Measurements from ENCODE around the gene IMPDH1.

Gene IMPDH1

DNA sequence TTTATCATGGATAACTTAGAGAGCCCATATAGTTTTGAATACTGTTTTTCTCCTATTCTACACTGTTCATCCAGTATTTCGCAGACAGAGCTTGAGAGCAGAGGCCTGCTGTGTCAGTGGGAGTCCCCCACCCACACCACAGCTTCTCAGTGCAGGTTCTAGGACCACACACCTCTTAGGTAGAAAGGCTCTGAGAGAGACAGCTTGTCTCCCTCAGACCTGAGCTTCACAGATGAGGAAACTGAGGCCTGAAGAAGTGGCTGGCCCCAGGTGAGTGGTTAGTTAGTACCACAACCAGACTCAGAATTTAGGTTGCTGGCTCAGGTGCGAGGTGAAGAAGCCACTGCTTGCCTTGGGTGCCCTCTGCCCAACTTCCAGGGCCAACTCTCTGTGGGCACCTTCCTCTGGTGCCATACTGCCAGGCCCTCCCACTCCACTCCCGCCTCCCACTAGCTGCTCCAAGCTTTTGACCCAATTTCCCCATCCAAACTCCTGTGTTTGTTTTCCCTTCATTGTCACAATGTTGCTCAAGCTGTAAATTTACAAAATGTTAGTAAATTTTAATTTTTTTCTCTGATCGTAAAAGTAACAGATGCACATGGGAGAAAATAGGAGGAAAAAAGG lies 38.3 kb upstream of the IMPDH1 start:
- H3K4me1 Mint-ChIP-seq (ENCODE audit: low read depth), result peaks cover 10% of the 10 kb centered on the region
- no peak overlapping the region for H3K4me3 Mint-ChIP-seq
- H3K27me3 Mint-ChIP-seq (ENCODE audit: low read depth), result peaks cover 22% of the 10 kb centered on the region
- H3K36me3 Mint-ChIP-seq (ENCODE audit: low read depth), result no peaks in the 10 kb centered on the region
- no peaks in the 10 kb centered on the region for H3K9me3 Mint-ChIP-seq
- H3K27ac Mint-ChIP-seq, result no peak overlapping the region

DNA sequence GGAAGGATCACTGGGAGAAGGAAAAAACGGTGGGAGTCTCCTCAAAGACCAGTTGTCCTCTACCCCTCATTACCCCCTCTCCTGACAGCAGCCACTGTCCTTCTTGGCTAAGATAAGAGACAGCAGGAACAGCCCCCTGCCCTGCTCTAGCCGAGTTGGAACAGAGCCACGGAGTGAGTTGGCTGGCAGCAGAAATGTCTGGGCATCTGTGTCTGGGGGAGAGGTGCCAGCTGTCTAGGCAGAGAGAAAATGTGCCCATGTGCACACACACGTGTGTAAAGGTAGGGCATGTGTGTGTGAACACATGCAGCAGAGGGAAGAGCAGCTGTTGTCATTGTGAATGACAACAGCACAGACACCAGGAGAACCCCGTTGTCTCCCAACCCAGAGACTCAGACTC lies 36.5 kb upstream of the IMPDH1 start:
- Mint-ChIP-seq H3K4me3 (no peak overlapping the region), H3K36me3 (ENCODE audit: low read depth) (no peaks in the 10 kb centered on the region), H3K27me3 (ENCODE audit: low read depth) (peaks cover 8% of the 10 kb centered on the region), H3K27ac (no peak overlapping the region), H3K9me3 (no peaks in the 10 kb centered on the region), H3K4me1 (ENCODE audit: low read depth) (no peaks in the 10 kb centered on the region)

DNA sequence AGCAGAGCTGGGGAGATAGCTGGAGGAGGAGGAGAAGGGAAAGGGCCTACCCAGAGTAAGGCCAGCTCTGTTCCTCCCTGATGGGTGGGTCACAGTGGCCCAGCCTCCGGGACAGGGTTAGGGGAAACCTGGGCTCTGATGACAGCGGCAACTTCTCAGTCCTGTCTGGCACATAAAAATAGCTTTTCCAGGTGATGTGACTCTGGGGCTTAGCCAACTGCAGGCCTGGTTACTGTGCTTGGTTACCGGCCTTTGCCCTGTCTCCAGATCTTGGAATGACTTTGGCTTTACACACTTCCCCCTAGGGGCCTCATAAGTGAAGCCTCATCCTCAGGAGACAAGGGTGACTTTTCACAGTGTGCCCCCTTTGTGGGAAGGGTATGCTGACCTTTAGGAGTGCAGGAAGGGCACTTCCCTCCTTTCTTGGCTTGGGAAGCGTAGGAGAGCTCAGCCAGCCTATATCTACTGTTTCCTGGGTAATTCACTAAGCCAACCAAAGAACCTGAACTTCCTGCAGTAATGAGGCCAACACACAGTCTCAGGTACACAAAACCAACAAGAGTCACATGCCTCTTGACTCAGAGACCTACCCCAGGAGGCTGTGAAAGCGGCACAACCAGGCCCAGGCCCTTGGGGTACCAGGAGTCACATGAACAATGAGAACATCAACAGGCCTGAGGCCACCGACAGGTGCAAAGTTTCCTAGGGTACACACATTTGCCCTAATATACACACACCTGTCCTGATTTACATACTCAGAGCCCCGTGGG lies 34.2 kb upstream of the IMPDH1 start:
- Mint-ChIP-seq H3K9me3 (no peaks in the 10 kb centered on the region), H3K36me3 (ENCODE audit: low read depth) (no peaks in the 10 kb centered on the region), H3K27ac (no peak overlapping the region), H3K4me3 (no peak overlapping the region), H3K4me1 (ENCODE audit: low read depth) (no peaks in the 10 kb centered on the region), H3K27me3 (ENCODE audit: low read depth) (peaks cover 3% of the 10 kb centered on the region)

DNA sequence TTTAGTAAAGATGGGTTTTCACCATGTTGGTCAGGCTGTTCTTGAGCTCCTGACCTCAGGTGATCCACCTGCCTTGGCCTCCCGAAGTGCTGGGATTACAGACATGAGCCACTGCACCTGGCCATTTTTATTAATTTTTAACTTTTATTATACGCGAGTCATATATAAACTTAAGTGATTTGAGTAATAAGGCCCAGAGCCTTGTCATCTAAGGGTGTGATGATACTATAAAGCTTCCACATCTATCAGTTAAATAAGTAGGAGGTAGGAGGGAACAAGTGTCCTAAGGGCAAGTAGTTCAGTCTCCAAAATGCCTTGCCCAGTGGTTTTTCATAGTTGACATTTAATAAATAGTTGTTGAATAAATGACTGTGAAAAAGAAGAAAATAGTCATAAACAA lies 32.6 kb upstream of the IMPDH1 start:
- Mint-ChIP-seq H3K9me3 (no peaks in the 10 kb centered on the region), H3K27ac (no peak overlapping the region), H3K27me3 (ENCODE audit: low read depth) (peaks cover 7% of the 10 kb centered on the region)

DNA sequence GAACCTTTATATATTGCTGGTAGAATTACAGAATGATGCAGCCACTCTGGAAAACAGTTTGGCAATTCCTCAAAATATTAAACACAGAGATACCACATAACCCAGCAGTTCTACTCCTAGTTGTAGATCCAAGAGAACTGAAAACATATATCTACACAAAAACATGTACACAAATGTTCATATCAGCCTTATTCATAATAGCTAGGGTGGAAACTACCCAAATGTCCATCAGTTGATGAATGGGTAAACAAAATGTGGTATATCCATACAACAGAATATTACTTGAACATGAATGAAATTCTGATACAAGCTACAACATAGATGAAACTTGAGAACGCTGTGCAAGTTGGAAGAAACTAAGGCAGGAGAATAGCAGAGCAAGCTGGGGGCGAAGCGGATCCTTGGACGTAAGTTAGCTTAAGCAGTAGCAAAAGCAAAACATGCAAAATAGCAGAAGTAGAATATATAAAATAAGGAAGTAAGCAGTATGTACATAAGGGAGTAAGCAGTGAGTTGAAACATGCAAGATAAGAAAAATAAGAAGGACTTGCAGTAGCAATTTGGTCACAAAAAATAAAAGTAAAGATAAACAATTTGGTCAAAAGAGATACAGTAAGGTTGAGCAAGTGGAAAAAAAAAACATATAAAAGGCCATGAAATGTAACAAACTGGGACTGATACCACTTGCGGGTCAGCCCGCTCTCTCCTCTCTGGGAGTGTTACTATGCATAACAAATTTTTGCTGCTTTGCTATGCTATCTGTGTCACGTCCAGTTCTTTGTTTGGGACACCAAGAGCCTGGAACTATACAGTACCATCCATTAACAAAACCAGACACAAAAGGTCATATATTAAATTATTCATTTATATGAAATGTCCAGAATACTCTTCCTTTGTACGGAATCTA lies 27.9 kb upstream of the IMPDH1 start:
- Mint-ChIP-seq H3K4me3 (no peak overlapping the region), H3K27ac (no peak overlapping the region), H3K4me1 (ENCODE audit: low read depth) (no peaks in the 10 kb centered on the region), H3K36me3 (ENCODE audit: low read depth) (no peaks in the 10 kb centered on the region), H3K9me3 (no peaks in the 10 kb centered on the region), H3K27me3 (ENCODE audit: low read depth) (peaks cover 23% of the 10 kb centered on the region)

More for the DNA sequence above, 32.6 kb upstream of the IMPDH1 start:
- Mint-ChIP-seq H3K36me3 (ENCODE audit: low read depth) (no peaks in the 10 kb centered on the region), H3K4me1 (ENCODE audit: low read depth) (no peaks in the 10 kb centered on the region), H3K4me3 (no peak overlapping the region)

DNA sequence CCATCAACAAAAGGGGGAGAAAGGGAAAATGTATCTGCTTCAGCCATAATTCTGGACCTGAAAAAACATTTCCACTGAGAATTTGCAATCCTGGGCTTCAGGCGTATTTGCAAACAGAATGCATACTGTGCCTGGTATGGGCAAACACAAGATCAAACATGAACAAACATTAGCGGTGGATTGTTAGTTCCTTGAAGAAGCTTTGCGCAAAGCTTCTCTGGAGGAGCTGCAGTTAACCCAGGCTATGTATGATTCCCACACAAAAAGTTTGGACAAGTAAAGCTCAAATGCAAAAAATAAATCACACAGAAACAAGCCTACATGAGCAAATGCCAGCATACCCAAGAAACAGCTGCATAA lies 25.5 kb upstream of the IMPDH1 start:
- Mint-ChIP-seq H3K27me3 (ENCODE audit: low read depth) (peaks cover 26% of the 10 kb centered on the region), H3K4me3 (no peak overlapping the region), H3K27ac (no peak overlapping the region), H3K9me3 (no peaks in the 10 kb centered on the region), H3K36me3 (ENCODE audit: low read depth) (no peaks in the 10 kb centered on the region), H3K4me1 (ENCODE audit: low read depth) (no peaks in the 10 kb centered on the region)

DNA sequence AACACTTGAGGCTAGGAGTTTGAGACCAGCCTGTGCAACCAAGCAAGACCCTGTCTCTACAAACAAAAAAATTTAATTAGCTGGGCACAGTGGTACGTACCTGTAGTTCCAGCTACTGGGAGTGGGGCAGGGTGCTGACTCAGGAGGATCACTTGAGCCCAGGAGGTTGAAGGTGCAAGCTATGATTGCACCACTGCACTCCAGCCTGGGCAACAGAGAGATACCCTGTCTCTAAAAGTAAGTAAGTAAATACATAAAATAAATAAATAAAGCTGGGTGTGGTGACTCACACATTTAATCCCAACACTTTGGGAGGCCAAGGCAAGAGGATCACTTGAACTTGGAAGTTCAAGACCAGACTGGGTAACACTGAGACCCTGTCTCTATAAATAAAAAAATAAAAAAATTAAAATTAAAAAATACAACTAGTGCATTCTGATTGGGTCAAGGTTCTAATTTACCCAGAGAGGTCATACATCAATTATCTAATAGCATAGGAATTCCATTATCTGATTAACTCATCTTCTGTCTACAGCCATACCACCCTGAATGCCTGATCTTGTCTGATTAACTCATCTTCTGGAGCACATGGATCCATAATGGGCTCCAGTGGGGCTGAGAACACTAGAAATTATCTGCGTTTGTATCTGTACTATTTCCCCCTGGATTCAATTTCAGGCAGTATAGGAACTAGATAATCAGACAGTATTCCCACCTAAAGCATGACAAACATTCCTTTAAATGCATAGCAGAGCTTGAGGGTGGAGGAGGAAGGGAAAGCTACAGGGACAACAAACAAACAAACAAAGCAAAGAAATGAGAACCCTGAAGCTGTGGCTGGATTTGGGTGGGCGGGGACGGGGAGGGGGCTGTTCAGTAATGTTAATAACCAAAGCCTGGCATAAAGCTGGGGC lies 24.9 kb upstream of the IMPDH1 start:
- H3K27me3 Mint-ChIP-seq (ENCODE audit: low read depth), result peaks cover 27% of the 10 kb centered on the region
- no peaks in the 10 kb centered on the region for H3K36me3 Mint-ChIP-seq (ENCODE audit: low read depth)
- H3K4me1 Mint-ChIP-seq (ENCODE audit: low read depth), result peaks cover under 1% of the 10 kb centered on the region
- H3K27ac Mint-ChIP-seq, result no peak overlapping the region
- no peaks in the 10 kb centered on the region for H3K9me3 Mint-ChIP-seq
- H3K4me3 Mint-ChIP-seq, result no peak overlapping the region

DNA sequence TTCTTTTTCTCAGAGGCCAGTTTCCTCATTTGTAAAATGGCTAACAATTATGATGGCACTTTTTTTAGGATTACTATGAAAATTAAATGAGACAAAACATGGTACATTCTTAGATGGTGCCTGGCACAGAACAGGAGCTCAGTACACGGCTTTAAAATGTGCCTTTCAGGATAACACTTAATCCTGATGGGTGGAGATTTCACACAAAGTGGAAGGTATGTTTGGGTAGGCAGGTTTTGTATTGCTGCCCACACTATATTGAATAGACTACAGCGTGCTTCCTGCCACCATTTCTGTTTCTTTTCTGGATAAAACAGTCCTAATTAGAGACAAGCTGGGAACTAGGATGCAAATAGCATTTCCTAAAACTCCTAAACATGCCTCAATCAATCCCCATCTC lies 22.0 kb upstream of the IMPDH1 start:
- H3K9me3 Mint-ChIP-seq, result no peaks in the 10 kb centered on the region

DNA sequence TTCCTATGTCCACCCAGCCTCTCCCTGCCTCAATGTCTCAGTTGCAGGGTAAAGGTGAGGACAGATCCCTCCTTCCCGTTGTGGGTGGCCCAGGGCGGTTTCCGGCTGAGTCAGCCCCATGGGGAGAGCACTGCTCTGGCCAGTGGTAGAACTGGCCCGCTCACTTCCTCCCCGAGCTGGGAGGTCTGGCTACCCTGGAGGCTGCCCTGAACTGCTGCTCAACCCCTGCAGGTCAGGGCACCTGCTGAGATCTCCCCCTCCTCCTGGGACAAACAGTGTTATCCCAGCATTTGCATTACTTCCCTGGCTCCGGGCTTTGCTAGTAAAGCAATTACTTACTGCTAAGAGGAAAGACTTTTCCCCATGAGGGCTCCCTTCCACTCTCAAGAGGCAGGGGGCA lies 21.4 kb upstream of the IMPDH1 start:
- H3K4me3 Mint-ChIP-seq, result no peak overlapping the region
- no peaks in the 10 kb centered on the region for H3K36me3 Mint-ChIP-seq (ENCODE audit: low read depth)
- H3K4me1 Mint-ChIP-seq (ENCODE audit: low read depth), result peaks cover 6% of the 10 kb centered on the region
- no peak overlapping the region for H3K27ac Mint-ChIP-seq
- no peaks in the 10 kb centered on the region for H3K9me3 Mint-ChIP-seq
- H3K27me3 Mint-ChIP-seq (ENCODE audit: low read depth), result peaks cover 23% of the 10 kb centered on the region

More for the DNA sequence above, 22.0 kb upstream of the IMPDH1 start:
- Mint-ChIP-seq H3K36me3 (ENCODE audit: low read depth) (no peaks in the 10 kb centered on the region), H3K4me3 (no peak overlapping the region), H3K4me1 (ENCODE audit: low read depth) (peaks cover 6% of the 10 kb centered on the region), H3K27me3 (ENCODE audit: low read depth) (peaks cover 23% of the 10 kb centered on the region), H3K27ac (no peak overlapping the region)

DNA sequence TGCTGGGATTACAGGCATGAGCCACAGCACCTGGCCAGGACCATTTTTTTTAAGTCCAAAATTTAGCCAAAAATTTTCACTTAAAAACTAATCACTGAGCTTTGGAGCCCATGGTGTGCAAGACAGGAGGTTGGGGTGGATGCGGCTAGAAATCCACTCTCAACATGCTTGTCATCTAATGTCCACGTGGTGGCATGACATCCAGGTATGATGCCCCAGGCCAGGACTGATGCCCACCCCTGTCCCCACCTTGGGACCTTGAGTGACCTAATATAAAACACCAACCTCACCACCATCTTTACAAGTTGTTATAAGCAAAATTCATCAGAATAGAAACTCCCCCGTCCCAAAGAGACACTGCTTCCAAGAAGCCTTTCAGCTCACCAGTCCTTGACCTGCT lies 20.4 kb upstream of the IMPDH1 start:
- Mint-ChIP-seq H3K4me3 (no peak overlapping the region), H3K4me1 (ENCODE audit: low read depth) (peaks cover 6% of the 10 kb centered on the region), H3K27me3 (ENCODE audit: low read depth) (peaks cover 17% of the 10 kb centered on the region), H3K36me3 (ENCODE audit: low read depth) (no peaks in the 10 kb centered on the region), H3K9me3 (no peaks in the 10 kb centered on the region), H3K27ac (no peak overlapping the region)

DNA sequence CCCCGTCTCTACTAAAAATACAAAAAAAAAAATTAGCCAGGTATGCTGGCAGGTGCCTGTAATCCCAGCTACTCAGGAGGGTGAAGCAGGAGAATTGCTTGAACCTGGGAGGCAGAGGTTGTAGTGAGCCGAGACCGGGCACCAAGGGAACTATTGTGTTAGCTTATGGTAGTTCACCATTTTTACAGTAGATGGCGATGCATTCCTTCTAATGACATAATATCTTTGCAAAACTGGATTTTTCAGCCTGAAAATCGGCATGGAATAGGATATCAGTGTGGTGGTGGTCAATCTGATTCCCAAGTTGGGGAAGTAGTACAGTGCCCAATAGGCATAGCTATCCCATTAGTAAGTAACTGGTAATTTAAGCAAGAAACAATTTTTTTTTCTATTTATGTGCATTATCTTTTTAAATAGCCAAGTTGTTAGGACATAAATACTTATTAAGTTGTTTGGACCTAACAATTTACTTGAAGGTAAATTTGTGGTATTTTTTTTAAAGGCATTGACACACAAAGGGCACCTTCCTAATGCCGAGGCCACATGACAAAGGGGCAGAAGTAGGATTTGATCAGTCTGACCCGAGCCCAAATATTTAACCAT lies 17.6 kb upstream of the IMPDH1 start:
- H3K36me3 Mint-ChIP-seq (ENCODE audit: low read depth), result no peaks in the 10 kb centered on the region
- H3K27ac Mint-ChIP-seq, result no peak overlapping the region
- H3K9me3 Mint-ChIP-seq, result no peaks in the 10 kb centered on the region
- no peak overlapping the region for H3K4me3 Mint-ChIP-seq
- H3K27me3 Mint-ChIP-seq (ENCODE audit: low read depth), result peaks cover 8% of the 10 kb centered on the region
- peaks cover 8% of the 10 kb centered on the region for H3K4me1 Mint-ChIP-seq (ENCODE audit: low read depth)

DNA sequence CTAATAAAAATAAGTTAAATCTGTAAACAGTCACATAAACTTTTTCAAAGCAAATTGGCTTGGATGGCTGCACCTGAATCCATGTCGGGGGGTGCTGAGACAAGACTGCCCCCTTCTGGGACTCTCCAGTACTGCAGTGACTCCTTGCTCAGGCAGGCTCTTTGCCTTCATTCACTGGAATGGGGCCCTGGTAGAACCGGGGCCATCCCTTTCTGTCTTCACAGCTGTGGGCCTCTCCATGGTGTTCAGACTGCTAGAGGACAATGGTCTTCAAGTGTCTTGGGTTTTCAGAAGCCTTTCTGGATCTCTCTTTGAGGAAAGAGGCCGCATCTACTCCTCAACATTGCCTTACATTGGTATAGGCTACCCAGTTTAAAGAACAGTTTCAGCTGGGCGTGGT lies 16.1 kb upstream of the IMPDH1 start:
- Mint-ChIP-seq H3K9me3 (no peaks in the 10 kb centered on the region), H3K4me3 (no peak overlapping the region), H3K4me1 (ENCODE audit: low read depth) (peaks cover 8% of the 10 kb centered on the region), H3K27ac (no peak overlapping the region), H3K36me3 (ENCODE audit: low read depth) (no peaks in the 10 kb centered on the region), H3K27me3 (ENCODE audit: low read depth) (peaks cover 8% of the 10 kb centered on the region)

DNA sequence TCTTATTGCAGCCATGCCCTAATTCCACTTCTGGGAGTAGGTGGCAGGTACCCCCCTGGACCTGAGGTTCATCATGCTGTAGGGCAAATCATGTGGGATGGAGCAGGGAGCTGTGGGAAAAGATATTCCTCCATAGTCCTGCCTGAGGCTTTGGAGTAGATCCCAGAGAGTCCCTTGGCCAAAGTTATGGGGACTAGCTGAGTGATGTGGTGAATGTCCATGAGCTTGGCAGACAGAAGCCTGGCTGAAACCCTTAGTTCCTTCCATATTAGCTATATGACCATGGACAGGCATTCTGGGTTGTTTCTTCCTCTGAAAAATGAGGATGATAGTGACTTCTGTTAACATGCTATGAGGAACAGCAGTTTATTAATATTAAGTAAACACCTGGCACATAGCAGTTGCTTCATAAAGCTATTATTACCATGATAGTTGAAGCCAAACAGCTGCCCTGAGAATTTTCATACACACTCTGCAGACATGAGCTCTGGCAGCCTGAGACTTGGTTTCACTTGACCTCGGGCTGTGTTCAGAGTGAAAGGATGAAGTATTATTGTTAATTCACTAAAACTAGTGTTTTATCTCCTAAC lies 15.0 kb upstream of the IMPDH1 start:
- H3K36me3 Mint-ChIP-seq (ENCODE audit: low read depth), result no peaks in the 10 kb centered on the region
- no peak overlapping the region for H3K27ac Mint-ChIP-seq
- no peak overlapping the region for H3K4me3 Mint-ChIP-seq
- H3K9me3 Mint-ChIP-seq, result no peaks in the 10 kb centered on the region
- H3K4me1 Mint-ChIP-seq (ENCODE audit: low read depth), result peaks cover 8% of the 10 kb centered on the region
- H3K27me3 Mint-ChIP-seq (ENCODE audit: low read depth), result peaks cover 4% of the 10 kb centered on the region

Measured in T-helper 1 cell treated with Interleukin-12 subunit alpha and Interleukin-12 subunit beta and Interleukin-4 antibody, amounts not matched to agents 30 μg/mL and 1 μg/mL, for 36 hours (primary cell).